ENCODE measurements around the gene TNS3.

The TNS3 gene

DNA sequence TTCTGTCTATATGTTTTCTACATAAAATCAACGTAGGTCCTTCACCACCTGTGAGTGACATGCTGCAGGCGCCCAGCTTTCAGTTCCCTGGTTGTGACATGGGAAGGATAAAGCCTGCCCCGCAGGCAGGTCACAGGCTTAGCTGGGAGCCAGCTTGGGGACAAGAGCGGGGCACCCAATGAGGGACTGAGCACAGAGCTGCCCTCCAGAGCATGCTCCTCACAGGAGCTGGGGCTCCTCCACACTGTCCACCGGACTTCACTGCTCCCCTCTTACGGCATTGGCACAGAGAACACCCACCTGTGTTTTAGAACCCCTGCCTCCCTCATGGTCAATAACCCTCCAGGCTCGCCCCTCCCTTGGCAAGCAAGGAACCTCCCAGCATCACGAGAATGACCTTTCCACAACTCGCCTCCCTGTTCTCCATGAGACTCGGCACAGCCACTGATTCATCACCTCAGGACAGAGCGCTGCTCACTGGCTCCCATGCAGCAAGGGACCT, 187.1 kb downstream of the TNS3 start:
- no peak for FAIRE-seq
- TF ChIP-seq, protein P1, sequence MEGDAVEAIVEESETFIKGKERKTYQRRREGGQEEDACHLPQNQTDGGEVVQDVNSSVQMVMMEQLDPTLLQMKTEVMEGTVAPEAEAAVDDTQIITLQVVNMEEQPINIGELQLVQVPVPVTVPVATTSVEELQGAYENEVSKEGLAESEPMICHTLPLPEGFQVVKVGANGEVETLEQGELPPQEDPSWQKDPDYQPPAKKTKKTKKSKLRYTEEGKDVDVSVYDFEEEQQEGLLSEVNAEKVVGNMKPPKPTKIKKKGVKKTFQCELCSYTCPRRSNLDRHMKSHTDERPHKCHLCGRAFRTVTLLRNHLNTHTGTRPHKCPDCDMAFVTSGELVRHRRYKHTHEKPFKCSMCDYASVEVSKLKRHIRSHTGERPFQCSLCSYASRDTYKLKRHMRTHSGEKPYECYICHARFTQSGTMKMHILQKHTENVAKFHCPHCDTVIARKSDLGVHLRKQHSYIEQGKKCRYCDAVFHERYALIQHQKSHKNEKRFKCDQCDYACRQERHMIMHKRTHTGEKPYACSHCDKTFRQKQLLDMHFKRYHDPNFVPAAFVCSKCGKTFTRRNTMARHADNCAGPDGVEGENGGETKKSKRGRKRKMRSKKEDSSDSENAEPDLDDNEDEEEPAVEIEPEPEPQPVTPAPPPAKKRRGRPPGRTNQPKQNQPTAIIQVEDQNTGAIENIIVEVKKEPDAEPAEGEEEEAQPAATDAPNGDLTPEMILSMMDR (IDR thresholded peaks at IDR 0.05; ENCODE audit: insufficient read depth, missing control alignments): no peak

DNA sequence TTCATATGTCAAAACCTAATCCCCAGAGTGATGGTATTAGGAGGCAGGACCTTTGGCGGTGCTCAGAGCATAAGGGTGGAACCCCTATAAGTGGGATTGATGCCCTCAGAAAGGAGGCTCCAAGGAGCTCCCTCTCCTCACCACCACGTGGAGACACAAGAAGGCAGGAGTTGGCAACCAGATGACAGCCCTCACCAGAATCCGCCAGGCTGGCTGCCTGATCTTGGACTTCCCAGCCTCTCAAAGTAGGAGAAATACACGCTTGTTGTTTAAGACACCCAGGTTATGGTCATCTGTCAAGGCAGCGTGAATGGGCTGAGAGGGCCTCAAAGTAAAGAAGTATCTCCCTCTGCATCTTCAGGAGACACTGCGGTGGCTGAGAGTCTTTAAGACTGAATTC, 187.7 kb downstream of the TNS3 start:
- FAIRE-seq (no peak), DNase-seq (ENCODE audit: insufficient read length, low spot score) (no peak)
- TF ChIP-seq, protein P1 (IDR thresholded peaks at IDR 0.05; ENCODE audit: insufficient read depth, missing control alignments): no peak

More for the DNA sequence above, 187.1 kb downstream of the TNS3 start:
- no peak for DNase-seq (ENCODE audit: insufficient read length, low spot score)

DNA sequence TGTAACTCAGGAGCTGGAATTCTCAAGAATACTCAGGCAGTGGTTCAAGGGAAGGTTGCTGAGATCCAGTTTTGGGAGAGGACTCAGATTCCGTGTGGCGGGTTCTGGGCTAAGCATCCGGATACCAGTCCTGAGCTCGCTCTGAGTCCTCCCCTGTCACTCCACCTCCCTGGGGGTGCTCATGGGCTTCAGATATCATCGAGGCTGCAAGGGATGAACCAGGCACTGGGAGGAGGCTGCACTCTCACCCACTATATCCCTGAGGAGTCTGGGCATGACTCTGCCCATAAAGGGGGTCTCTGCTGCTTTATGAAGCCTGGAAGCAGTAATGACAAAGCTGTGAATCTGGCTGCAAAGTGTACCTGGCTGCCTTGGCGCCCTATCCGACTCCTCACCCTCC, 188.5 kb downstream of the TNS3 start:
- TF ChIP-seq, protein P1 (IDR thresholded peaks at IDR 0.05; ENCODE audit: insufficient read depth, missing control alignments): no peak
- FAIRE-seq (no peak), DNase-seq (ENCODE audit: insufficient read length, low spot score) (no peak)

DNA sequence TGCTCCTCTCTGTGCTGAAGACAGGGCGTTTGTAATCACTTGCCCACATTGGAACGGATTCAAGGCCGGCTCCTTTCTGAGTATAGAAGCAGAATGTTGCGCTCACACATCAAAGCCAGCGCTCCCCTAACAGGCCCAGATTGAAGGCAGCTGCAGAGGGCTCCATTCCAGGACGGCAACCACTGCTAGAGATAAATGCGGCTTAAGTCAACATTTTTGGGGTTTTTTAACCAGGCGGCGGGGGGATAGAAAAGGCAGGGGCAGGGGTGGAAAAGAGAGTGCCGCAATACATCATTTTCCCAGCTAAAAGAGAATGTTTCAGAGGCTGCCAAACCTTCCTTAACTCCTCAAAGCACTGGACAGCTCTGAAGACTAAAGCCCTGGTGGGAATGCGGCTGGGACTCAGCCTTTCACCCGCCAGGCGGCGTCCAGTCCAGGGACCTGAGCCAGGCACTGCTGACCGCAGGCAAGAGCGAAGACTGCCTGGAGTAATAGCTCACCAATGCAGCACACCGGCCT, 189.6 kb downstream of the TNS3 start:
- TF ChIP-seq, protein P1 (IDR thresholded peaks at IDR 0.05; ENCODE audit: insufficient read depth, missing control alignments): no peak
- DNase-seq (ENCODE audit: insufficient read length, low spot score) (no peak), FAIRE-seq (no peak)

DNA sequence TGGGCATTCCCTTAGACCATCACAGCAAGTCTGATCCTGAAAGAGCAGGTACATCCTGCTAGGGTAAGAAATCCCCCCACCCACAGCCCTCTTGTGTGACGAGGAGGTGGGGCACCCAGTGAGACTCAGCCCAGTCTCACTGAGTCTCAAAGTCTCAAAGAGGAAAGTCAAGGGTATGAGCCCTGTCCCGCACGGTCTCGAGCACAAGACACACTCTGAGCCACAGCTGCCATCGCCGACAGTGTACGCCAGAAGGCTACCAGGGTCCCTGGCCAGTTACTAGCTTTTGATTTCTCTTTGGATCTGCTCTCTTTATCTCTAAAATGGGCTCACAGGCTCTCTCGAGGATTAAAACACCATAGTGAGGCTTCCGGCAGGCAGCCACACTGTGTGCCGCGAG, 190.2 kb downstream of the TNS3 start:
- FAIRE-seq (no peak), DNase-seq (ENCODE audit: insufficient read length, low spot score) (no peak)
- TF ChIP-seq, protein P1 (IDR thresholded peaks at IDR 0.05; ENCODE audit: insufficient read depth, missing control alignments): no peak

DNA sequence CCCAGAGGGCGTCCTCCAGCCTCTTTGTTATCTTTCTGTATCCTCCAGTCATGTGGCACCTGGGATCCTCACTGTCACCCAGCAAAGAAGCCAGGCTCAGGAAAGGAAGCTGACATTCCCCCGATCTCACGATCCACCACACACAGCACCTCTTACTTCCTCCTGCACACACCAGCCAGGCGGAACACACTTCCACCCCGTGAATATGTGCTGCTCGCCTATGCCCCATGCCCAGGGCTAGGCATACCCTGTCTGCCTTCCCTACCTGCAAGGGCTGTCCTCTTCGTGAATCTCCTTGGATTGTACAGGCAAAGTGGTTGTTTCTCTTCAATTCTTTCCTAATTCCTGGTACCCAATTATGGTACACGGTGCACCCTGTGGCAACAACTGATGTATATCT, 191.0 kb downstream of the TNS3 start:
- FAIRE-seq (no peak), DNase-seq (ENCODE audit: insufficient read length, low spot score) (no peak)
- TF ChIP-seq, protein P1 (IDR thresholded peaks at IDR 0.05; ENCODE audit: insufficient read depth, missing control alignments): no peak

DNA sequence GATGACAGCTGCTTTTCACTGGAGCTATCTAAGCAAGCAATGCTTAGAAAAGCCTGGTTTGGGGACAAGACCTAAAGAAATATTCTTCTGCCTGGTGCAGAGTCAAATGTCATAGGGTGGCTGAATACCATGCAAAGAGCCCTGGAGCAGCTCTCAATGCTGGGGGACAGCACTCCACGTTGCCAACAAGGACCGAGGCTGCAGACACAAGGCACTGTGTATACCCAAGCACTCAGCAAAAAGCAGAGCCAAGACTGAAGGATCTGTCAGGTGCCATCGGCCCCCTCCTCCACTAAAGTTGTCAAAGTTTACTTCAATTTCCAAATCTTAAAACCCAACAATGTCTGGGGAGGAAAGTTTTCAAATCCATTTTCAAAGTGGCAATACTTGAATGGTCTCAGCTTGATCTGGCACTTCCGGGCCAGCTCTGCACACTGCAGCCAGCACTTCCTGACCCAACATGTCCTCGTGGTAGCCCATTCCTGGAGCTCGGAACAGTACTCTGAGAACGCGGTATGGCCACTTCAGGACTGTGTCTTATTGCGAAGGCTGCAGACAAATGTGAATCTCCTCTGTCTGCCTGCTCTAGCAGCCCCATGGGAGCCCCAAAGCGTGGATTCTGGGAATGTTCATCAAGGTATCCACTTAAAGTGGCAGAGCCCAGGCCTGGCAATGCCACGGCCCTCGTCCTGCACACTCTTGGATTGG, 191.8 kb downstream of the TNS3 start:
- no peak for DNase-seq (ENCODE audit: insufficient read length, low spot score)
- FAIRE-seq: no peak
- TF ChIP-seq, protein P1 (IDR thresholded peaks at IDR 0.05; ENCODE audit: insufficient read depth, missing control alignments): no peak

Measured in D721Med (cell line).